ENCODE data around the gene ODF4. TPM values are rescaled to one million over a fixed set of nuclear protein-coding genes. Genes with fewer than 3 reads are reported as not detected.

The ODF4 gene
- total and polyA plus RNA-seq, 2 of the 13 experiments (the other 11 are each of a cell fraction or from before 2014, with no cell fraction given): not detected

DNA sequence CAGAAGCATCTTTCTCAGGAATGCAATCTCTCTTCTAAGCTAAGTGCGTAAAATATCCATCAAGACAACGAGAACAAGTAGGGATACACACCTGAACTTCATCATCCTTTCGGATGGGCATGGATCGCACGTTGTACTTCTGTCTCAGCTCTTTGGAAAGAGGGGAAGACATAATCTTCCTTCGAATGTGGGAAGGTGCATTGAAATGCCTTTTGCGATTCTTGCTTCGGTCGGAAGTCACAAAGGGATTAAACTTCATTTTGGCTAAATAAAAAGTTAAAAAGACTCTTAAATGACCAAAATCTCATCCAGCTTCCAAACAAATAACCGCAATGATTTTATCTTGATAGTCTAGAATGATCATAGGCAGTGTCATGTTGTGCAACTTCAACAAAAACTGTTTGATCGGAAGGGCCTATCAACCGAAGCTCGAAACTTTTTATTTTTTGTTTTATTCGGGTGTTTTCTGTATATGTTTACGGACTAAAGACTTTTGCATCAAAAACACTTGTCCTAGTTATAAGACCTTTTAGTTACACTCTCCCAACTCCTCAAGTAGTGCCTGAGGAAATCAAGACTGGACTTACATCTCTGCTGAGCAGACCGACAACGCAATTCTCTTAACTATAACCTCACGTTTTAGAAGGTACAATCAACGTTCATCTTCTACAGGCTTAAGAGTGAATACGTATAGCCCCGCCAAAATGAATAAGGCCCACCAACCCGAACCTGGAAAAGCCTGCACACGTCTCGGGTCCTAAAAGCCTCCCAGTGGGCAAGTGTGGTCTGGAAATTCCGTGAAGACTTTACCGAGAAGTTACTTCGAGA is 42.6 kb downstream of the ODF4 start:
- intact Hi-C loops (cut with micrococcal nuclease; ENCODE audit: unreplicated experiment): loop anchor here (2.0 to 10.0 kb wide), 2 partner anchors 53 to 363 kb away; partner anchors contain the start of genes CCDC42 and NDEL1
- Histone ChIP-seq H4K20me1 (ENCODE audit: insufficient read depth, low read length) (peaks cover 38% of the 10 kb centered on the region), H3K36me3 (replicated peaks in 1 of 2; ENCODE audit: control insufficient read depth in 1 of 2, insufficient read depth in 2 of 2, low read length in 2 of 2) (peaks cover 9 to 36% of the 10 kb centered on the region in 2 experiments; a peak in 4 of 5 replicates), H3K27me3 (ENCODE audit: control insufficient read depth in 1 of 2, insufficient read depth in 2 of 2, low read length in 2 of 2) (no peaks in the 10 kb centered on the region; a peak in 1 of 5 replicates), H3K4me2 (ENCODE audit: low read depth, low read length) (peak overlapping the region; percentile 87), H3K27ac (ENCODE audit: extremely low read length, insufficient read depth, low read length) (peak overlapping the region; percentile 64), H3K4me1 (ENCODE audit: insufficient read depth, low read length) (peaks cover 60% of the 10 kb centered on the region), H3K9ac (ENCODE audit: insufficient read depth, low read depth, low read length) (peak overlapping the region; percentile 95), H3K4me3 (replicated peaks in 1 of 3; ENCODE audit: insufficient read depth in 1 of 3, low read depth in 2 of 3, low read length in 3 of 3) (peak overlapping the region; percentile 81 to 90 (median 82)), H2AFZ (ENCODE audit: low read length) (no peak overlapping the region), H3K9me3 (ENCODE audit: low read length) (no peaks in the 10 kb centered on the region), H3K79me2 (ENCODE audit: insufficient read depth, low read length) (peaks cover 31% of the 10 kb centered on the region)
- in situ Hi-C loops (cut with HindIII; ENCODE audit: extremely low pct_ligation_motif_present, low pct_unique_long_range_greater_than_20kb): no loop called here
- TF ChIP-seq KDM5A (IDR thresholded peaks at IDR 0.05; ENCODE audit: borderline replicate concordance, low read length) (peak; percentile 88; the same call in 1 of the 2 replicates), MBD4 (IDR thresholded peaks at IDR 0.05; ENCODE audit: borderline replicate concordance, low read length) (peak; percentile 61; the same call in 1 of the 2 replicates), CEBPB (IDR thresholded peaks at IDR 0.05; ENCODE audit: borderline replicate concordance, low read depth, low read length) (peak; percentile 56; the same call in 1 of the 2 replicates), GTF2F1 (IDR thresholded peaks at IDR 0.05; ENCODE audit: low read length) (no peak), ZNF160 (CRISPR knock-in tag; IDR thresholded peaks at IDR 0.05) (no peak), KMT2B (CRISPR knock-in tag; IDR thresholded peaks at IDR 0.05) (no peak)
- TF ChIP-seq, protein P1, sequence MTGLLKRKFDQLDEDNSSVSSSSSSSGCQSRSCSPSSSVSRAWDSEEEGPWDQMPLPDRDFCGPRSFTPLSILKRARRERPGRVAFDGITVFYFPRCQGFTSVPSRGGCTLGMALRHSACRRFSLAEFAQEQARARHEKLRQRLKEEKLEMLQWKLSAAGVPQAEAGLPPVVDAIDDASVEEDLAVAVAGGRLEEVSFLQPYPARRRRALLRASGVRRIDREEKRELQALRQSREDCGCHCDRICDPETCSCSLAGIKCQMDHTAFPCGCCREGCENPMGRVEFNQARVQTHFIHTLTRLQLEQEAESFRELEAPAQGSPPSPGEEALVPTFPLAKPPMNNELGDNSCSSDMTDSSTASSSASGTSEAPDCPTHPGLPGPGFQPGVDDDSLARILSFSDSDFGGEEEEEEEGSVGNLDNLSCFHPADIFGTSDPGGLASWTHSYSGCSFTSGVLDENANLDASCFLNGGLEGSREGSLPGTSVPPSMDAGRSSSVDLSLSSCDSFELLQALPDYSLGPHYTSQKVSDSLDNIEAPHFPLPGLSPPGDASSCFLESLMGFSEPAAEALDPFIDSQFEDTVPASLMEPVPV (CRISPR knock-in tag; IDR thresholded peaks at IDR 0.05): no peak
- TF ChIP-seq, protein P2, sequence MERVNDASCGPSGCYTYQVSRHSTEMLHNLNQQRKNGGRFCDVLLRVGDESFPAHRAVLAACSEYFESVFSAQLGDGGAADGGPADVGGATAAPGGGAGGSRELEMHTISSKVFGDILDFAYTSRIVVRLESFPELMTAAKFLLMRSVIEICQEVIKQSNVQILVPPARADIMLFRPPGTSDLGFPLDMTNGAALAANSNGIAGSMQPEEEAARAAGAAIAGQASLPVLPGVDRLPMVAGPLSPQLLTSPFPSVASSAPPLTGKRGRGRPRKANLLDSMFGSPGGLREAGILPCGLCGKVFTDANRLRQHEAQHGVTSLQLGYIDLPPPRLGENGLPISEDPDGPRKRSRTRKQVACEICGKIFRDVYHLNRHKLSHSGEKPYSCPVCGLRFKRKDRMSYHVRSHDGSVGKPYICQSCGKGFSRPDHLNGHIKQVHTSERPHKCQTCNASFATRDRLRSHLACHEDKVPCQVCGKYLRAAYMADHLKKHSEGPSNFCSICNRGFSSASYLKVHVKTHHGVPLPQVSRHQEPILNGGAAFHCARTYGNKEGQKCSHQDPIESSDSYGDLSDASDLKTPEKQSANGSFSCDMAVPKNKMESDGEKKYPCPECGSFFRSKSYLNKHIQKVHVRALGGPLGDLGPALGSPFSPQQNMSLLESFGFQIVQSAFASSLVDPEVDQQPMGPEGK (CRISPR knock-in tag; IDR thresholded peaks at IDR 0.05): no peak
- TF ChIP-seq, protein P3, sequence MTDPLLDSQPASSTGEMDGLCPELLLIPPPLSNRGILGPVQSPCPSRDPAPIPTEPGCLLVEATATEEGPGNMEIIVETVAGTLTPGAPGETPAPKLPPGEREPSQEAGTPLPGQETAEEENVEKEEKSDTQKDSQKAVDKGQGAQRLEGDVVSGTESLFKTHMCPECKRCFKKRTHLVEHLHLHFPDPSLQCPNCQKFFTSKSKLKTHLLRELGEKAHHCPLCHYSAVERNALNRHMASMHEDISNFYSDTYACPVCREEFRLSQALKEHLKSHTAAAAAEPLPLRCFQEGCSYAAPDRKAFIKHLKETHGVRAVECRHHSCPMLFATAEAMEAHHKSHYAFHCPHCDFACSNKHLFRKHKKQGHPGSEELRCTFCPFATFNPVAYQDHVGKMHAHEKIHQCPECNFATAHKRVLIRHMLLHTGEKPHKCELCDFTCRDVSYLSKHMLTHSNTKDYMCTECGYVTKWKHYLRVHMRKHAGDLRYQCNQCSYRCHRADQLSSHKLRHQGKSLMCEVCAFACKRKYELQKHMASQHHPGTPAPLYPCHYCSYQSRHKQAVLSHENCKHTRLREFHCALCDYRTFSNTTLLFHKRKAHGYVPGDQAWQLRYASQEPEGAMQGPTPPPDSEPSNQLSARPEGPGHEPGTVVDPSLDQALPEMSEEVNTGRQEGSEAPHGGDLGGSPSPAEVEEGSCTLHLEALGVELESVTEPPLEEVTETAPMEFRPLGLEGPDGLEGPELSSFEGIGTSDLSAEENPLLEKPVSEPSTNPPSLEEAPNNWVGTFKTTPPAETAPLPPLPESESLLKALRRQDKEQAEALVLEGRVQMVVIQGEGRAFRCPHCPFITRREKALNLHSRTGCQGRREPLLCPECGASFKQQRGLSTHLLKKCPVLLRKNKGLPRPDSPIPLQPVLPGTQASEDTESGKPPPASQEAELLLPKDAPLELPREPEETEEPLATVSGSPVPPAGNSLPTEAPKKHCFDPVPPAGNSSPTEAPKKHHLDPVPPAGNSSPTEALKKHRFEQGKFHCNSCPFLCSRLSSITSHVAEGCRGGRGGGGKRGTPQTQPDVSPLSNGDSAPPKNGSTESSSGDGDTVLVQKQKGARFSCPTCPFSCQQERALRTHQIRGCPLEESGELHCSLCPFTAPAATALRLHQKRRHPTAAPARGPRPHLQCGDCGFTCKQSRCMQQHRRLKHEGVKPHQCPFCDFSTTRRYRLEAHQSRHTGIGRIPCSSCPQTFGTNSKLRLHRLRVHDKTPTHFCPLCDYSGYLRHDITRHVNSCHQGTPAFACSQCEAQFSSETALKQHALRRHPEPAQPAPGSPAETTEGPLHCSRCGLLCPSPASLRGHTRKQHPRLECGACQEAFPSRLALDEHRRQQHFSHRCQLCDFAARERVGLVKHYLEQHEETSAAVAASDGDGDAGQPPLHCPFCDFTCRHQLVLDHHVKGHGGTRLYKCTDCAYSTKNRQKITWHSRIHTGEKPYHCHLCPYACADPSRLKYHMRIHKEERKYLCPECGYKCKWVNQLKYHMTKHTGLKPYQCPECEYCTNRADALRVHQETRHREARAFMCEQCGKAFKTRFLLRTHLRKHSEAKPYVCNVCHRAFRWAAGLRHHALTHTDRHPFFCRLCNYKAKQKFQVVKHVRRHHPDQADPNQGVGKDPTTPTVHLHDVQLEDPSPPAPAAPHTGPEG (CRISPR knock-in tag; IDR thresholded peaks at IDR 0.05): no peak
- TF ChIP-seq, protein P4, sequence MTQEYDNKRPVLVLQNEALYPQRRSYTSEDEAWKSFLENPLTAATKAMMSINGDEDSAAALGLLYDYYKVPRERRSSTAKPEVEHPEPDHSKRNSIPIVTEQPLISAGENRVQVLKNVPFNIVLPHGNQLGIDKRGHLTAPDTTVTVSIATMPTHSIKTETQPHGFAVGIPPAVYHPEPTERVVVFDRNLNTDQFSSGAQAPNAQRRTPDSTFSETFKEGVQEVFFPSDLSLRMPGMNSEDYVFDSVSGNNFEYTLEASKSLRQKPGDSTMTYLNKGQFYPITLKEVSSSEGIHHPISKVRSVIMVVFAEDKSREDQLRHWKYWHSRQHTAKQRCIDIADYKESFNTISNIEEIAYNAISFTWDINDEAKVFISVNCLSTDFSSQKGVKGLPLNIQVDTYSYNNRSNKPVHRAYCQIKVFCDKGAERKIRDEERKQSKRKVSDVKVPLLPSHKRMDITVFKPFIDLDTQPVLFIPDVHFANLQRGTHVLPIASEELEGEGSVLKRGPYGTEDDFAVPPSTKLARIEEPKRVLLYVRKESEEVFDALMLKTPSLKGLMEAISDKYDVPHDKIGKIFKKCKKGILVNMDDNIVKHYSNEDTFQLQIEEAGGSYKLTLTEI (CRISPR knock-in tag; conservative IDR thresholded peaks at IDR 0.05): no peak
- POLR2A ChIA-PET: interaction anchor here (0.6 to 1.8 kb wide), 7 partner anchors 9 to 978 kb away, joined by 3 to 5 read pairs (median 3); partner anchors contain the start of gene MYH10
- WGBS (ENCODE audit: low lambda C conversion rate): 5% methylated on average over 27 of the region's 27 CpGs
- ATAC-seq (no peak), DNase-seq (ENCODE audit: low spot score) (no peak), FAIRE-seq (peak; percentile 43)
- TSS peak; percentile 73 for BruUV-seq (replicated peaks)
- CTCF ChIA-PET (ENCODE audit: low intra/inter-chr PET ratio, low total read pairs): interaction anchor here (1.1 to 2.0 kb wide), 3 partner anchors 69 to 363 kb away, joined by 3 to 7 read pairs (median 3); no protein-coding TSS in a partner anchor
